ENCODE data around the gene R3HDM2. TPM values are rescaled to one million over a fixed set of nuclear protein-coding genes. Genes with fewer than 3 reads are reported as not detected.

The R3HDM2 gene
- total RNA-seq, 1 experiment from 2014 or later, result 45.4 TPM

- DNase-seq (ENCODE audit: low read depth, low spot score) (no peak), ATAC-seq (no peak)
- Histone ChIP-seq H3K4me3 (replicated peaks in 1 of 2; ENCODE audit: low read depth in 1 of 2, low read length in 2 of 2) (no peak overlapping the region), H4K20me1 (ENCODE audit: insufficient read depth) (no peaks in the 10 kb centered on the region), H3K9ac (ENCODE audit: low read length) (no peak overlapping the region), H3K36me3 (ENCODE audit: control insufficient read depth in 1 of 2, insufficient read depth in 2 of 2, low read length in 2 of 2) (no peaks in the 10 kb centered on the region), H3K4me1 (ENCODE audit: control insufficient read depth in 1 of 2, insufficient read depth in 2 of 2, low read length in 2 of 2) (no peaks in the 10 kb centered on the region), H3K27me3 (ENCODE audit: insufficient read depth, low read length) (peaks cover 38% of the 10 kb centered on the region), H2AFZ (ENCODE audit: low read depth, low read length, poor library complexity, severe bottlenecking) (no peak overlapping the region), H3K79me2 (ENCODE audit: insufficient read depth, low read length) (no peaks in the 10 kb centered on the region), H3K9me2 (ENCODE audit: insufficient read depth) (no peaks in the 10 kb centered on the region), H3K4me2 (ENCODE audit: low read length) (no peak overlapping the region), H3K9me3 (ENCODE audit: control insufficient read depth in 1 of 2, insufficient read depth in 1 of 2, low read depth in 1 of 2, low read length in 2 of 2) (no peaks in the 10 kb centered on the region), H3K27ac (ENCODE audit: low read depth, low read length) (no peak overlapping the region)
- intact Hi-C loops (cut with micrococcal nuclease), result no loop called here
- no peak for TF ChIP-seq SRF (IDR thresholded peaks at IDR 0.05; ENCODE audit: low read depth)
- TF ChIP-seq EGR1 (IDR thresholded peaks at IDR 0.05; ENCODE audit: low read depth), result no peak
- TF ChIP-seq CBX3 (IDR thresholded peaks at IDR 0.05; ENCODE audit: low read depth), result no peak
- TF ChIP-seq SIN3A (IDR thresholded peaks at IDR 0.05; ENCODE audit: low read depth), result no peak
- no peak for TF ChIP-seq ZFX (IDR thresholded peaks at IDR 0.05)
- TF ChIP-seq RAD21 (IDR thresholded peaks at IDR 0.05; ENCODE audit: low read depth), result no peak
- TF ChIP-seq ZNF274 (IDR thresholded peaks at IDR 0.05; ENCODE audit: low read depth, low read length), result no peak
- ChIA-PET CTCF (interaction anchor here (0.7 kb wide), 1 partner anchor 8 kb away, joined by 3 read pairs; no protein-coding TSS in a partner anchor), RAD21 (ENCODE audit: low non-redundant PET in 1 of 2, low total read pairs in 2 of 2, uncharacterized antibody in 2 of 2, unreplicated experiment in 2 of 2) (no interaction called here), POLR2A (no interaction called here)
- no TSS peak for BruUV-seq (replicated peaks)
Measured at GRCh38 chr12:57470970-57471656, 40.3 kb upstream of the R3HDM2 start.

GRCh38 chr12:57470286-57470969 lies 39.6 kb upstream of the R3HDM2 start:
- Histone ChIP-seq H3K9me2 (ENCODE audit: insufficient read depth) (no peaks in the 10 kb centered on the region), H3K27ac (ENCODE audit: low read depth, low read length) (no peak overlapping the region), H3K27me3 (ENCODE audit: insufficient read depth, low read length) (peaks cover 38% of the 10 kb centered on the region), H3K9ac (ENCODE audit: low read length) (no peak overlapping the region), H3K4me2 (ENCODE audit: low read length) (no peak overlapping the region), H3K9me3 (ENCODE audit: control insufficient read depth in 1 of 2, insufficient read depth in 1 of 2, low read depth in 1 of 2, low read length in 2 of 2) (no peaks in the 10 kb centered on the region), H3K79me2 (ENCODE audit: insufficient read depth, low read length) (no peaks in the 10 kb centered on the region), H3K4me3 (replicated peaks in 1 of 2; ENCODE audit: low read depth in 1 of 2, low read length in 2 of 2) (no peak overlapping the region), H3K4me1 (ENCODE audit: control insufficient read depth in 1 of 2, insufficient read depth in 2 of 2, low read length in 2 of 2) (no peaks in the 10 kb centered on the region), H2AFZ (ENCODE audit: low read depth, low read length, poor library complexity, severe bottlenecking) (no peak overlapping the region), H4K20me1 (ENCODE audit: insufficient read depth) (no peaks in the 10 kb centered on the region), H3K36me3 (ENCODE audit: control insufficient read depth in 1 of 2, insufficient read depth in 2 of 2, low read length in 2 of 2) (no peaks in the 10 kb centered on the region)
- ChIA-PET RAD21 (ENCODE audit: low non-redundant PET in 1 of 2, low total read pairs in 2 of 2, uncharacterized antibody in 2 of 2, unreplicated experiment in 2 of 2) (no interaction called here), POLR2A (no interaction called here), CTCF (interaction anchor here (1.9 kb wide), 1 partner anchor 11 kb away, joined by 6 read pairs; no protein-coding TSS in a partner anchor)
- intact Hi-C loops (cut with micrococcal nuclease), result no loop called here
- DNase-seq (ENCODE audit: low read depth, low spot score) (no peak), ATAC-seq (no peak)
- BruUV-seq (replicated peaks), result no TSS peak
- no peak for TF ChIP-seq ZNF274 (IDR thresholded peaks at IDR 0.05; ENCODE audit: low read depth, low read length)
- no peak for TF ChIP-seq POLR2AphosphoS5 (IDR thresholded peaks at IDR 0.05; ENCODE audit: low read depth, low read length)
- TF ChIP-seq CBX3 (IDR thresholded peaks at IDR 0.05; ENCODE audit: low read depth), result no peak
- no peak for TF ChIP-seq ZBTB33 (IDR thresholded peaks at IDR 0.05; ENCODE audit: extremely low read depth, insufficient replicate concordance, low read length)
- TF ChIP-seq TCF7L2 (IDR thresholded peaks at IDR 0.05; ENCODE audit: borderline replicate concordance, extremely low read depth, insufficient read depth, insufficient read length), result no peak
- TF ChIP-seq CEBPB (IDR thresholded peaks at IDR 0.05; ENCODE audit: low read depth), result no peak
- TF ChIP-seq EZH2 (IDR thresholded peaks at IDR 0.05), result no peak
- TF ChIP-seq ZFX (IDR thresholded peaks at IDR 0.05), result no peak
- no peak for TF ChIP-seq MAX (IDR thresholded peaks at IDR 0.05)
- TF ChIP-seq JUND (IDR thresholded peaks at IDR 0.05), result no peak
- no peak for TF ChIP-seq CTCF (IDR thresholded peaks at IDR 0.05 in 2 of 3, conservative IDR thresholded peaks at IDR 0.05 in 1 of 3; ENCODE audit: borderline replicate concordance in 1 of 3, insufficient read depth in 1 of 3, low read depth in 2 of 3, low read length in 2 of 3)

Data from HCT116 (cell line).